Islet of Langerhans (tissue), 1 donor: ENCODE measurements around the gene CNRIP1.
A peak's percentile ranks its signal among the peaks of the same experiment; 100 is the strongest.

Experiments used
- FAIRE-seq: peaks from one replicate; lab custom pipeline; 2011; peaks lifted over from hg19 to GRCh38; lab: Jason Lieb, UNC

The CNRIP1 gene

GRCh38 chr2:68251187-68251854, 68.4 kb downstream of the CNRIP1 start:
- peak; percentile 82 for FAIRE-seq

GRCh38 chr2:68250652-68251186, 69.0 kb downstream of the CNRIP1 start:
- FAIRE-seq, result no peak

- no peak for FAIRE-seq
Measured at GRCh38 chr2:68250196-68250595, 69.6 kb downstream of the CNRIP1 start.

- FAIRE-seq, result no peak
Measured at GRCh38 chr2:68248806-68249205, 70.9 kb downstream of the CNRIP1 start.

- no peak for FAIRE-seq
Measured at GRCh38 chr2:68248361-68248760, 71.4 kb downstream of the CNRIP1 start.

- no peak for FAIRE-seq
Measured at GRCh38 chr2:68246396-68246795, 73.4 kb downstream of the CNRIP1 start.

GRCh38 chr2:68245672-68246071, 74.1 kb downstream of the CNRIP1 start:
- no peak for FAIRE-seq

GRCh38 chr2:68245066-68245465, 74.7 kb downstream of the CNRIP1 start:
- no peak for FAIRE-seq

- FAIRE-seq, result peak; percentile 38
Measured at GRCh38 chr2:68244456-68244855, 75.3 kb downstream of the CNRIP1 start.
